HEK293 (cell line): ENCODE data around the gene EPS8.

Experiments used
- CTCF ChIP-seq: fragments of 450-650 bp; formaldehyde crosslinking; IDR thresholded peaks from 2 replicates; pipeline ENCODE4 v1.5.1; 2016; ENCODE audit warnings: missing biosample characterization, missing genetic modification characterization
- OVOL3 ChIP-seq: fragments of 450-650 bp; formaldehyde crosslinking; IDR thresholded peaks from 2 replicates; pipeline ENCODE4 v1.5.1; 2016; ENCODE audit warnings: missing biosample characterization, missing genetic modification characterization
- REST ChIP-seq: fragments of 450-650 bp; formaldehyde crosslinking; IDR thresholded peaks from 2 replicates; pipeline ENCODE4 v1.5.1; 2016; ENCODE audit warnings: missing biosample characterization, missing genetic modification characterization
- SP2 ChIP-seq: fragments of 450-650 bp; formaldehyde crosslinking; IDR thresholded peaks from 2 replicates; pipeline ENCODE4 v1.5.1; 2016; ENCODE audit warnings: missing biosample characterization, missing genetic modification characterization
- YY1 ChIP-seq: fragments of 450-650 bp; formaldehyde crosslinking; IDR thresholded peaks from 2 replicates; pipeline ENCODE4 v1.5.1; 2018; ENCODE audit warnings: missing biosample characterization, missing genetic modification characterization
- ZBTB7A ChIP-seq: fragments of 450-650 bp; formaldehyde crosslinking; IDR thresholded peaks from 2 replicates; pipeline ENCODE4 v1.5.1; 2016; ENCODE audit warnings: low read depth, missing biosample characterization, missing genetic modification characterization
- ZNF146 ChIP-seq: fragments of 450-650 bp; formaldehyde crosslinking; IDR thresholded peaks from 2 replicates; pipeline ENCODE4 v1.5.1; 2016; ENCODE audit warnings: missing biosample characterization, missing genetic modification characterization
- ZNF184 ChIP-seq: fragments of 450-650 bp; IDR thresholded peaks from 2 replicates; pipeline ENCODE4 v1.5.1; 2018; ENCODE audit warnings: missing biosample characterization, mild to moderate bottlenecking, missing genetic modification characterization
- ZNF223 ChIP-seq: fragments of 450-650 bp; formaldehyde crosslinking; IDR thresholded peaks from 2 replicates; pipeline ENCODE4 v1.5.1; 2016; ENCODE audit warnings: missing biosample characterization, missing genetic modification characterization
- ZNF24 ChIP-seq: fragments of 450-650 bp; formaldehyde crosslinking; IDR thresholded peaks from 2 replicates; pipeline ENCODE4 v1.5.1; 2016; ENCODE audit warnings: missing biosample characterization, missing genetic modification characterization
- ZNF629 ChIP-seq: fragments of 450-650 bp; formaldehyde crosslinking; IDR thresholded peaks from 2 replicates; pipeline ENCODE4 v1.5.1; 2017; ENCODE audit warnings: missing biosample characterization, missing genetic modification characterization
- ZNF677 ChIP-seq: fragments of 450-650 bp; IDR thresholded peaks from 2 replicates; pipeline ENCODE4 v1.5.0; 2018; ENCODE audit warnings: missing biosample characterization, mild to moderate bottlenecking, missing genetic modification characterization, moderate library complexity
- ZSCAN5A ChIP-seq: fragments of 450-650 bp; formaldehyde crosslinking; IDR thresholded peaks from 2 replicates; pipeline ENCODE4 v1.5.1; 2016; ENCODE audit warnings: missing biosample characterization, missing genetic modification characterization

- TF ChIP-seq CTCF (no peak), ZNF24 (no peak), ZNF146 (no peak), YY1 (tag by site-specific recombination) (no peak), SP2 (no peak), ZSCAN5A (tag by site-specific recombination) (no peak), REST (tag by site-specific recombination) (no peak), ZNF677 (tag by site-specific recombination) (no peak), ZBTB7A (tag by site-specific recombination) (no peak), ZNF223 (tag by site-specific recombination) (no peak), ZNF184 (no peak), OVOL3 (tag by site-specific recombination) (no peak), ZNF629 (tag by site-specific recombination) (no peak)
Observed at GRCh38 chr12:15720295-15720694, 68.9 kb downstream of the EPS8 start.
